ENCODE results near the gene AKNA. TPM values are rescaled to one million over a fixed set of nuclear protein-coding genes. Genes with fewer than 3 reads are reported as not detected.

AKNA gene
- total and polyA plus RNA-seq, 7 experiments from 2014 or later: 20.5 to 403 (median 347) TPM

DNA sequence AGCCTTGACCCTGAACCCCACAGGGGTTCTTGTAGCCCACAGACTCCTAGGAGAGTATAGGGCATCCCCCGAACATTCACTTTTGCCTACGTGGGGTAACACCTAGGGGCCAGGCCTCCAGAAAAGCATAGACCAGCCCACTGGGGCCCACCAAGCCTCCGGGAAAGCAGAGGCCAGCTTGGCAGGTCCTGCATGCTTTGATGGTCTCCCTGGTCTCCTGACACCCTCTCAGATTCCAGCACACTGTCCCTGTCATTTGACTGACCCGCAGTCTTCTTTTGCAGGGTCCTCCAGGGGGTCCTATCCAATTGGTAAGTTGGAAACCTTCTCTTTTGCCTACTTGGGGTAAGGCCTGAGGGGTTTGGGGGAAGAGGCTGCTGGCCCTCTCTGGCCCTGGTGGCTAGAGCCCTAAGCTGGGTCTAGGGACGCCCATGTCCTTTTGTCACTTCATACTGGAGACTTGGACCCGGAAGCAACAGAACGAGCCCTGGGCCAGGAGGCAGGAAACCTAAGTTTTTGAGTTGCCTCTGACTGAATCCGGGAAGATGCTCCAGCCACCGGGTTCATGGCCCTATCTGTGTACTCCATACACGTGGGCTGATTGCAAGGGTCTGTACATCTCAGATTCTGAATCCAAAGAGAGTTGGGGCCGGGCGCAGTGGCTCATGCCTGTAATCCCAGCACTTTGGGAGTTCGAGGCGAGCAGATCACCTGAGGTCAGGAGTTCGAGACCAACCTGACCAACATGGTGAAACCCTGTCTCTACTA is 85.8 kb downstream of the AKNA start:
- Mint-ChIP-seq H3K9me3 (peaks cover 0 to 1% (median 0%) of the 10 kb centered on the region in 11 donors), H3K4me3 (no peak overlapping the region), H3K4me1 (peaks cover 0 to 16% (median 4%) of the 10 kb centered on the region in 7 donors), H3K27ac (no peak overlapping the region), H3K27me3 (peaks cover 0 to 5% (median 0%) of the 10 kb centered on the region in 5 donors), H3K36me3 (no peaks in the 10 kb centered on the region)
- ChIA-PET POLR2A (no interaction called here), CTCF (no interaction called here)
- Histone ChIP-seq H3K27me3 (ENCODE audit: control insufficient read depth in 2 of 2, insufficient read depth in 2 of 2, low read length in 2 of 2) (no peaks in the 10 kb centered on the region), H3K4me1 (ENCODE audit: control insufficient read depth in 2 of 2, insufficient read depth in 2 of 2, low read length in 2 of 2) (no peaks in the 10 kb centered on the region), H3K9me3 (ENCODE audit: control insufficient read depth in 2 of 3, low read length in 3 of 3) (no peaks in the 10 kb centered on the region), H3K4me3 (ENCODE audit: low read length) (no peak overlapping the region), H3K36me3 (ENCODE audit: control insufficient read depth in 2 of 3, insufficient read depth in 3 of 3, low read length in 3 of 3) (no peaks in the 10 kb centered on the region), H3K27ac (ENCODE audit: low read depth, low read length) (no peak overlapping the region)
- intact Hi-C loops (cut with micrococcal nuclease): no loop called here
- ATAC-seq (no peak), DNase-seq (peak in 1 of 9 donors; percentile 8)

DNA sequence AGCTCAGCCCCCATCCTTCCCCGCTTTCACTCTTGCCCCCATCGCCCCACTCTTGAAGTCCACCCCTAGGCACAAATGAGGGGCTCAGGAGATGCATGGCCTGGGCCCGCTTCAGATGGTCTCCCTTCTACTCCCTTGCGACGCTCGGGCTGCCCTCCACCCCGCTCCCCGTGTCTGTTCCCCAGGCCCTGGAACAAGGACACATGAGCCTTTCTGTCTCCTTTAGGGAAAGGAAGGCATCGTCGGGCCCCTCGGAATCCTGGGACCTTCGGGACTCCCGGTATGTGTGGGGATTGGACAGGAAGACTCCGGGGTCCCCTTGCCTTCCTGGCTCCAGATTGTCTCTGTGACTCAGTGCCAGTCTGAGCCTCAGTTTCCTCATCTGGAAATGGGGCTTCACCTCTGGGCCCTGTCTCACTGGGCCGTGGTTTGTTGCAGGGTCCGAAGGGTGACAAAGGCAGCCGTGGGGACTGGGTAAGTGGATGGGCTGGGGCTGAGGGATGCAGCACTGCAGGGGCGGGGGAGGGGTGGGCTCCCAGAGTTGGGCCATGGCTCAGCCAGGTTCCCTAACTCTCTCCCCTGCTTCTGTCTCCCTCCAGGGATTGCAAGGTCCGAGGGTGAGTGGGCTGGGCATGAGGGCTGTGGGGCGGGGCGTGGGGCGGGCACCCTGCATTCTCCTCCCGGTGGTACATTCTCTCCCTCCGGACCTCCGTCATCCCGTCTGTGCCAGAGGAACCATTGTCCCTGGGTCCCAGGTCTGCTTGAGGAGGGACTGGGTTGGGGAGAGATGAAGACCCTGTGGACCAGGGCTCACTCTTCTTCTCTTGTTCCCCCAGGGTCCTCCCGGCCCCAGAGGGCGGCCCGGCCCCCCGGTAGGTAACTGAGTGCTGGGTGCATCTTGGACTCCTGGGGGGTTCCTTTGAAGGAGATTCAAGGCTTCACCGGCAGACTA is 86.7 kb downstream of the AKNA start:
- intact Hi-C loops (cut with micrococcal nuclease): no loop called here

GRCh38 chr9:114300153-114300845 is 87.5 kb downstream of the AKNA start:
- H3K27me3 Mint-ChIP-seq: peaks cover 0 to 5% (median 3%) of the 10 kb centered on the region in 5 donors
- H3K36me3 Mint-ChIP-seq: peaks cover 0 to 7% (median 0%) of the 10 kb centered on the region in 5 donors
- H3K4me1 Mint-ChIP-seq: peaks cover 0 to 6% (median 0%) of the 10 kb centered on the region in 7 donors
- intact Hi-C loops (cut with micrococcal nuclease): no loop called here
- DNase-seq (peak in 1 of 9 donors; percentile 16), ATAC-seq (no peak)
- no peak overlapping the region for H3K27ac Mint-ChIP-seq
- Histone ChIP-seq H3K9me3 (ENCODE audit: control insufficient read depth in 2 of 3, low read length in 3 of 3) (no peaks in the 10 kb centered on the region), H3K4me3 (ENCODE audit: low read length) (no peak overlapping the region), H3K27me3 (ENCODE audit: control insufficient read depth in 2 of 2, insufficient read depth in 2 of 2, low read length in 2 of 2) (no peaks in the 10 kb centered on the region), H3K36me3 (ENCODE audit: control insufficient read depth in 2 of 3, insufficient read depth in 3 of 3, low read length in 3 of 3) (no peaks in the 10 kb centered on the region), H3K27ac (ENCODE audit: low read depth, low read length) (no peak overlapping the region), H3K4me1 (ENCODE audit: control insufficient read depth in 2 of 2, insufficient read depth in 2 of 2, low read length in 2 of 2) (no peaks in the 10 kb centered on the region)
- ChIA-PET POLR2A (no interaction called here), CTCF (no interaction called here)
- peaks cover 0 to 18% (median 3%) of the 10 kb centered on the region in 11 donors for H3K9me3 Mint-ChIP-seq
- no peak overlapping the region for H3K4me3 Mint-ChIP-seq

More for the DNA sequence above, 86.7 kb downstream of the AKNA start:
- no peaks in the 10 kb centered on the region for H3K36me3 Mint-ChIP-seq
- no peak overlapping the region for H3K27ac ChIP-seq (ENCODE audit: low read depth, low read length)
- H3K36me3 ChIP-seq (ENCODE audit: control insufficient read depth in 2 of 3, insufficient read depth in 3 of 3, low read length in 3 of 3): no peaks in the 10 kb centered on the region
- ChIA-PET CTCF (no interaction called here), POLR2A (no interaction called here)
- DNase-seq (peak in 1 of 9 donors; percentile 19), ATAC-seq (no peak)
- H3K27me3 Mint-ChIP-seq: peaks cover 0 to 5% (median 3%) of the 10 kb centered on the region in 5 donors
- no peaks in the 10 kb centered on the region for H3K27me3 ChIP-seq (ENCODE audit: control insufficient read depth in 2 of 2, insufficient read depth in 2 of 2, low read length in 2 of 2)
- no peaks in the 10 kb centered on the region for H3K9me3 ChIP-seq (ENCODE audit: control insufficient read depth in 2 of 3, low read length in 3 of 3)
- H3K4me1 ChIP-seq (ENCODE audit: control insufficient read depth in 2 of 2, insufficient read depth in 2 of 2, low read length in 2 of 2): no peaks in the 10 kb centered on the region
- H3K9me3 Mint-ChIP-seq: peaks cover 0 to 10% (median 2%) of the 10 kb centered on the region in 11 donors
- H3K27ac Mint-ChIP-seq: no peak overlapping the region
- no peak overlapping the region for H3K4me3 ChIP-seq (ENCODE audit: low read length)
- H3K4me3 Mint-ChIP-seq: no peak overlapping the region
- peaks cover 0 to 15% (median 4%) of the 10 kb centered on the region in 7 donors for H3K4me1 Mint-ChIP-seq

DNA sequence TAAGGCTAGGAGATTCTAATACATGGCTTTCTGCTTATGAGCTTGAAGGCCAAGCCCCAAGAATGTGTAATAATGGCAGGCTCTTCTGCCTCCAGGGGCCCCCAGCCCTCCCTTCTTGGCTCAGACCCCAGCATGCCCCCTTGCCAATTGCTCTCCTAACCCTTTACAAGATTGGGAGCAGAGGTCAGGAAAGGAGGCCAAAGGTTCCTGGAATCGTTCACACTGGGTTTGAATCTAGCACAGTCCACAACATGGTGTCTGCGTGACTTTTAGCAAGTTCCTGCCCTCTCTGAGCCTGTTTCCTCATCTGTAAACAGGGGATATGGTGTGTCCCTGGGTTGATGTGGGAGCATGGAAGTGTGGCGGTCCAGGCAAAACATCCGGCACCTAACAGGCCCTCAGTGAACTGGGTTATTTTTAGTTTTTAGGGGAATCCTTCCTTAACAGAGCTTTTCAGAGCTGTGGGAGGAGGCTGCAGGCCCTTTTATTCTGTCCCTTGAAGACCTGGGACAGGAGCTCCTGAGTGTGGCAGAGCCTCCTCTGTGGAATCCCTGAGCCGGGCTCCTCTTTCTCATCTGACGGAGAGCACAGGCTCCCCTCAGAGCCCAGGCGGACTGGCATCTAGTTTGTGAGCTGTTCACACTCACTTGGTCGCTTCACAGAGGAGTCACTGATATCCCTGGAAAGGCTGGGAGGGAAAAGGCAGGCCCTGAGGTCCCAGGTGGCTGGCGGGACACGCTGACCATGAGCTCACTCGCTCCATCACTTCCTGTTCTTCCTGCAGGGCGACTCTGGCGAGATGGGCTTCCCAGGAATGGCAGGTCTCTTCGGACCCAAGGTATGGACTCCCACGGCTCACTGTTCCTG is 88.3 kb downstream of the AKNA start:
- intact Hi-C loops (cut with micrococcal nuclease): no loop called here
- Histone ChIP-seq H3K9me3 (ENCODE audit: control insufficient read depth in 2 of 3, low read length in 3 of 3) (peaks cover 0 to 3% (median 0%) of the 10 kb centered on the region in 3 experiments), H3K4me1 (ENCODE audit: control insufficient read depth in 2 of 2, insufficient read depth in 2 of 2, low read length in 2 of 2) (no peaks in the 10 kb centered on the region), H3K4me3 (ENCODE audit: low read length) (no peak overlapping the region), H3K36me3 (ENCODE audit: control insufficient read depth in 2 of 3, insufficient read depth in 3 of 3, low read length in 3 of 3) (no peaks in the 10 kb centered on the region), H3K27ac (ENCODE audit: low read depth, low read length) (no peak overlapping the region), H3K27me3 (ENCODE audit: control insufficient read depth in 2 of 2, insufficient read depth in 2 of 2, low read length in 2 of 2) (no peaks in the 10 kb centered on the region)
- H3K4me1 Mint-ChIP-seq: peaks cover 0 to 4% (median 0%) of the 10 kb centered on the region in 7 donors
- H3K9me3 Mint-ChIP-seq: peaks cover 0 to 26% (median 9%) of the 10 kb centered on the region in 11 donors
- ChIA-PET CTCF (no interaction called here), POLR2A (no interaction called here)
- peaks cover 2 to 11% (median 8%) of the 10 kb centered on the region in 5 donors for H3K36me3 Mint-ChIP-seq
- ATAC-seq (no peak), DNase-seq (peak in 1 of 9 donors; percentile 7)
- peaks cover 0 to 5% (median 3%) of the 10 kb centered on the region in 5 donors for H3K27me3 Mint-ChIP-seq
- no peak overlapping the region for H3K4me3 Mint-ChIP-seq
- H3K27ac Mint-ChIP-seq: no peak overlapping the region

DNA sequence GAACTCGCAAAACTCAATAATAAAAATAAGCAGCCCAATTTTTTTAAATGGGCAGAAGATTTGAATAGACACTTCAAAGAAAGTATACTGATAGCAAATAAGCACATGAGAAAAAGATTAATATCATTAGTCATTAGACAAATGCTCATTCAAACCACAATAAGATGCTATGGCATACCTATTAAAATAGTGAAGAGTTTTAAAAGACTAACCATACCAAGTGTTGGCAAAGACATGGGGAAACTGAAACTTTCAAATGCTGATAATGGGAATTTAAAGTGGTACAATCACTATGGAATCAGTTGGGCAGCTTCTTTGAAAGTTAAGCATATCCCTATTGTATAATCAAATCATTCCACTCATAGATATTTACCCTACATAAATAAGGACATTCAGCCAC is 91.4 kb downstream of the AKNA start:
- intact Hi-C loops (cut with micrococcal nuclease): no loop called here
- ChIA-PET POLR2A (no interaction called here), CTCF (no interaction called here)
- ATAC-seq: no peak
- no peak overlapping the region for H3K4me3 Mint-ChIP-seq
- Histone ChIP-seq H3K36me3 (ENCODE audit: control insufficient read depth in 2 of 3, insufficient read depth in 3 of 3, low read length in 3 of 3) (no peaks in the 10 kb centered on the region), H3K4me3 (ENCODE audit: low read length) (no peak overlapping the region), H3K4me1 (ENCODE audit: control insufficient read depth in 2 of 2, insufficient read depth in 2 of 2, low read length in 2 of 2) (no peaks in the 10 kb centered on the region), H3K9me3 (ENCODE audit: control insufficient read depth in 2 of 3, low read length in 3 of 3) (peaks cover 0 to 4% (median 0%) of the 10 kb centered on the region in 3 experiments), H3K27ac (ENCODE audit: low read depth, low read length) (no peak overlapping the region), H3K27me3 (ENCODE audit: control insufficient read depth in 2 of 2, insufficient read depth in 2 of 2, low read length in 2 of 2) (no peaks in the 10 kb centered on the region)
- peaks cover 3 to 14% (median 9%) of the 10 kb centered on the region in 5 donors for H3K36me3 Mint-ChIP-seq
- H3K27me3 Mint-ChIP-seq: peaks cover 0 to 7% (median 4%) of the 10 kb centered on the region in 5 donors
- no peaks in the 10 kb centered on the region for H3K4me1 Mint-ChIP-seq
- H3K27ac Mint-ChIP-seq: no peak overlapping the region
- no peak for DNase-seq
- peaks cover 0 to 38% (median 10%) of the 10 kb centered on the region in 11 donors for H3K9me3 Mint-ChIP-seq

GRCh38 chr9:114294664-114295063 is 93.1 kb downstream of the AKNA start:
- Histone ChIP-seq H3K36me3 (ENCODE audit: control insufficient read depth in 2 of 3, insufficient read depth in 3 of 3, low read length in 3 of 3) (no peaks in the 10 kb centered on the region), H3K9me3 (ENCODE audit: control insufficient read depth in 2 of 3, low read length in 3 of 3) (peaks cover 0 to 4% (median 0%) of the 10 kb centered on the region in 3 experiments), H3K27me3 (ENCODE audit: control insufficient read depth in 2 of 2, insufficient read depth in 2 of 2, low read length in 2 of 2) (no peaks in the 10 kb centered on the region), H3K4me1 (ENCODE audit: control insufficient read depth in 2 of 2, insufficient read depth in 2 of 2, low read length in 2 of 2) (no peaks in the 10 kb centered on the region), H3K4me3 (ENCODE audit: low read length) (no peak overlapping the region), H3K27ac (ENCODE audit: low read depth, low read length) (no peak overlapping the region)
- H3K9me3 Mint-ChIP-seq: peaks cover 0 to 38% (median 10%) of the 10 kb centered on the region in 11 donors
- peaks cover 3 to 14% (median 9%) of the 10 kb centered on the region in 5 donors for H3K36me3 Mint-ChIP-seq
- ATAC-seq (no peak), DNase-seq (no peak)
- peaks cover 5 to 10% (median 7%) of the 10 kb centered on the region in 5 donors for H3K27me3 Mint-ChIP-seq
- CTCF ChIA-PET: no interaction called here
- peaks cover 0 to 5% (median 0%) of the 10 kb centered on the region in 7 donors for H3K4me1 Mint-ChIP-seq
- H3K27ac Mint-ChIP-seq: no peak overlapping the region
- no peak overlapping the region for H3K4me3 Mint-ChIP-seq
- intact Hi-C loops (cut with micrococcal nuclease): no loop called here
- POLR2A ChIA-PET: no interaction called here

Data from naive thymus-derived CD4-positive, alpha-beta T cell (primary cell).